ENCODE results near the gene TEDC2. TPM values are rescaled to one million over a fixed set of nuclear protein-coding genes. Genes with fewer than 3 reads are reported as not detected.

Gene TEDC2
- total RNA-seq, 4 donors from 2014 or later: 0.33 to 0.91 TPM; not detected in 2

GRCh38 chr16:2472488-2472864 is 12.6 kb downstream of the TEDC2 start:
- no peak for ATAC-seq
- Histone ChIP-seq H3K27me3 (peaks cover 36 to 46% (median 39%) of the 10 kb centered on the region in 3 donors), H3K4me1 (peaks cover 28 to 41% of the 10 kb centered on the region in 2 donors), H3K27ac (no peak overlapping the region), H3K9me3 (no peaks in the 10 kb centered on the region), H3K4me3 (no peak overlapping the region), H3K36me3 (no peaks in the 10 kb centered on the region)
- intact Hi-C loops (cut with DNase I; ENCODE audit: low total_unique reads): loop anchor here (2.0 kb wide), 1 partner anchor 14 kb away; no protein-coding TSS in a partner anchor
- in situ Hi-C loops (cut with MboI; ENCODE audit: low sequenced_read_pairs in 4 of 4): no loop called here
- no peak for DNase-seq
- no peak for TF ChIP-seq CTCF (IDR thresholded peaks at IDR 0.05 in 4 of 5, conservative IDR thresholded peaks at IDR 0.05 in 1 of 5)
- no peak for TF ChIP-seq POLR2A (IDR thresholded peaks at IDR 0.05)

- Histone ChIP-seq H3K4me1 (peaks cover 26 to 41% of the 10 kb centered on the region in 2 donors), H3K27me3 (peaks cover 36 to 46% (median 39%) of the 10 kb centered on the region in 3 donors), H3K4me3 (no peak overlapping the region), H3K9me3 (no peaks in the 10 kb centered on the region), H3K36me3 (no peaks in the 10 kb centered on the region), H3K27ac (no peak overlapping the region)
- ATAC-seq: no peak
- no peak for TF ChIP-seq POLR2A (IDR thresholded peaks at IDR 0.05)
- no peak for TF ChIP-seq CTCF (IDR thresholded peaks at IDR 0.05 in 4 of 5, conservative IDR thresholded peaks at IDR 0.05 in 1 of 5)
- in situ Hi-C loops (cut with MboI; ENCODE audit: low sequenced_read_pairs in 4 of 4): no loop called here
- DNase-seq: no peak
- intact Hi-C loops (cut with DNase I; ENCODE audit: low total_unique reads): loop anchor here (2.0 kb wide), 1 partner anchor 14 kb away; no protein-coding TSS in a partner anchor
Observed at GRCh38 chr16:2472885-2473445, 13.1 kb downstream of the TEDC2 start.

- ATAC-seq (no peak), DNase-seq (no peak)
- Histone ChIP-seq H3K9me3 (no peaks in the 10 kb centered on the region), H3K36me3 (no peaks in the 10 kb centered on the region), H3K27ac (no peak overlapping the region), H3K4me3 (peak overlapping the region in 1 of 4 donors; percentile 27), H3K4me1 (peaks cover 21 to 37% of the 10 kb centered on the region in 2 donors), H3K27me3 (peaks cover 36 to 43% (median 39%) of the 10 kb centered on the region in 3 donors)
- intact Hi-C loops (cut with DNase I; ENCODE audit: low total_unique reads) (loop anchor here (2.0 kb wide), 1 partner anchor 13 kb away; no protein-coding TSS in a partner anchor), in situ Hi-C loops (cut with MboI; ENCODE audit: low sequenced_read_pairs in 4 of 4) (no loop called here)
- TF ChIP-seq POLR2A (IDR thresholded peaks at IDR 0.05) (no peak), CTCF (IDR thresholded peaks at IDR 0.05 in 4 of 5, conservative IDR thresholded peaks at IDR 0.05 in 1 of 5) (no peak)
Observed at GRCh38 chr16:2473446-2473926, 13.6 kb downstream of the TEDC2 start.

GRCh38 chr16:2473999-2474876 is 14.3 kb downstream of the TEDC2 start:
- peak; percentile 54 to 59 for ATAC-seq
- H3K4me1 ChIP-seq: peaks cover 17 to 30% of the 10 kb centered on the region in 2 donors
- intact Hi-C loops (cut with DNase I; ENCODE audit: low total_unique reads): loop anchor here (1.0 to 2.0 kb wide), 2 partner anchors 13 to 27 kb away; no protein-coding TSS in a partner anchor
- DNase-seq: no peak
- peak overlapping the region; percentile 81 to 91 (median 86) for H3K27ac ChIP-seq
- peak overlapping the region; percentile 66 to 87 (median 72) for H3K4me3 ChIP-seq
- TF ChIP-seq POLR2A (IDR thresholded peaks at IDR 0.05): peak in 1 of 2 donors; percentile 11
- peak in 4 of 5 experiments; percentile 19 to 67 (median 34) for TF ChIP-seq CTCF (IDR thresholded peaks at IDR 0.05 in 4 of 5, conservative IDR thresholded peaks at IDR 0.05 in 1 of 5)
- no peaks in the 10 kb centered on the region for H3K9me3 ChIP-seq
- H3K27me3 ChIP-seq: peaks cover 36 to 38% (median 38%) of the 10 kb centered on the region in 3 donors
- no peaks in the 10 kb centered on the region for H3K36me3 ChIP-seq
- in situ Hi-C loops (cut with MboI; ENCODE audit: low sequenced_read_pairs in 4 of 4): no loop called here

All from gastrocnemius medialis (tissue), 4 donors.